ENCODE results near the gene PLEKHN1.

PLEKHN1 gene

DNA sequence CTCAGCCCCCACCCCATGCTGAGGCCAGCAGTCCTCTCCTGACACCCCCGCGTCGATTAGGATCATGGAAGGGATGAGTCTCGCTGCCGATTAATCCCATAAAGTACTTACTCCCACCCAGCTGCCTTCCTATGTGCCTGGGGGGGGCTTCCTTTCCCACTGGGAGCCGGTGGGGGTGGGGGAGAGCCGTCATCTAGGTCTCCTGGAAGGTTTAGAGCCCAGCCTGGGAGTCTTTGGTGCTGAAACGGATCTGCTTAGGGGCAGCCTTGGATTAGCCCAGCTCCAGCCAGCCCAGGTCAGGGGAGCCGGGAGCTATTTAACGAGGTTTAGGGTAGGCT is 32.7 kb upstream of the PLEKHN1 start:
- Histone ChIP-seq H4K20me1 (ENCODE audit: insufficient read depth, low read length) (no peaks in the 10 kb centered on the region), H3K9ac (ENCODE audit: low read length) (no peak overlapping the region), H3K27ac (ENCODE audit: low read length) (no peak overlapping the region), H3K4me3 (ENCODE audit: low read length) (no peak overlapping the region), H3K4me1 (ENCODE audit: low read length) (no peaks in the 10 kb centered on the region), H3K9me3 (ENCODE audit: insufficient read depth, low read length) (no peaks in the 10 kb centered on the region), H3K79me2 (ENCODE audit: low read length) (no peaks in the 10 kb centered on the region), H3K4me2 (ENCODE audit: low read length) (no peak overlapping the region), H3K27me3 (ENCODE audit: low read depth, low read length) (peaks cover 10% of the 10 kb centered on the region; the same call in 1 of the 2 replicates), H2AFZ (ENCODE audit: low read depth, low read length) (no peak overlapping the region), H3K36me3 (replicated peaks; ENCODE audit: low read depth, low read length) (no peaks in the 10 kb centered on the region)
- TF ChIP-seq CTCF (IDR thresholded peaks at IDR 0.05; ENCODE audit: low read depth, low read length) = no peak
- TF ChIP-seq EZH2phosphoT487 (IDR thresholded peaks at IDR 0.05; ENCODE audit: low read depth) = no peak

DNA sequence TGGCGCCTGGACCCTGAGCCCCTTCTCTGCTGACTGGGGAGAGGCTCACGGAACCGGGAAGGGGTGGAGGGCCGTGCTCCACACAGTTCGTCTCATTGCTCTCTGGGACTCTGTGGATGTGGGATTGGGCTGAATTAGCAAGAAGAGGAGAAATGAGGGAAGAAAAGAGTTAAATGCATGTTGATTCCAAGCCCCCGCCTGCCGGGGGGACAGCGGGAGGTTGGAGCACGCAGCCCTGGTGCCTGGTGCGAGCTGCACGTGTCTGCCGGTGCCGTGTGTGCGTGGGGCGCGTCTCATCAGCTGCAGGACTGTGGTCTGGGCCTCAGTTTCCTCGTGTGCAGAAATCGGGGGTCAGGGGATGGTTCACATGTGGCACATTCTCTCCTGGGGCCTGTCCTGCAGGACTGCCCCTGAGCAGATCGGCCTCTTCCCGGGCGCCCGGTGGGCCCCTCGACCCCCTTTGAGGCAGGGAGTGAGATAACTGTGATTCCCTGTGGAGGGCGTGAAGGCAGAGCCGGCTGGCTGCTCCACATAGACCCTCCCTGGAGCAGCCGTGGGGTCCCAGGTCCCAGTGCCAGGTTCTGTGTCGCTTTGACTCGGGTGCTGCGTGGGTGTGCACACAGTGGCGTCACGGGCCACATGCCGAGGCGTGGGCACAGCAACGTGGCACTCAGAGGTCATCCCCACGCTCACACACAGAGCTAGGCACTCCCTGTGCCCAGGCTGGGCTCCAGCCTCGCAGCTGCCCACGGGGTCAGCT is 31.1 kb upstream of the PLEKHN1 start:
- H3K9ac ChIP-seq (ENCODE audit: low read length) = no peak overlapping the region
- H4K20me1 ChIP-seq (ENCODE audit: insufficient read depth, low read length) = no peaks in the 10 kb centered on the region
- TF ChIP-seq CTCF (IDR thresholded peaks at IDR 0.05; ENCODE audit: low read depth, low read length) (no peak), EZH2phosphoT487 (IDR thresholded peaks at IDR 0.05; ENCODE audit: low read depth) (no peak)
- no peak overlapping the region for H3K27ac ChIP-seq (ENCODE audit: low read length)
- no peaks in the 10 kb centered on the region for H3K36me3 ChIP-seq (replicated peaks; ENCODE audit: low read depth, low read length)
- H3K4me3 ChIP-seq (ENCODE audit: low read length) = no peak overlapping the region
- H2AFZ ChIP-seq (ENCODE audit: low read depth, low read length) = no peak overlapping the region
- no peak overlapping the region for H3K4me2 ChIP-seq (ENCODE audit: low read length)
- H3K9me3 ChIP-seq (ENCODE audit: insufficient read depth, low read length) = no peaks in the 10 kb centered on the region
- peaks cover 19% of the 10 kb centered on the region for H3K27me3 ChIP-seq (ENCODE audit: low read depth, low read length)
- no peaks in the 10 kb centered on the region for H3K79me2 ChIP-seq (ENCODE audit: low read length)
- no peaks in the 10 kb centered on the region for H3K4me1 ChIP-seq (ENCODE audit: low read length)

DNA sequence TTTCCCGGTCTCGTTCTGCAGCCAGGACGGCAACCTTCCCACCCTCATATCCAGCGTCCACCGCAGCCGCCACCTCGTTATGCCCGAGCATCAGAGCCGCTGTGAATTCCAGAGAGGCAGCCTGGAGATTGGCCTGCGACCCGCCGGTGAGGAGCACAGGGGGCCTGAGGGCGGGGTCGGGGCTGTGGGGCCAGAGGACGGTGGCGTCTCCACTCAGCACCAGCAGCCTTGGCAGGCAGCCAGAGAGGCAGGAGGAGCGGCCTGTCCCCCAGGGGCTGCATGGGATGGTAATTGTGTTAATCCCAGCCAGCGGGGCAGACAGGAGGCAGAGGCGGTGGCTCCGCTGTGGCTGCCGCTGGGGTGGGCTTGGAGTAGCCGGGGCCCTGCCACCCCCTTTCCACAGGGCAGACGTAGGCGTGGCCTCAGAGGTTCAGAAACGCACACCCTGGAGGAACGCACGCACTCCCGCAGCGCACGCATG is 30.5 kb upstream of the PLEKHN1 start:
- Histone ChIP-seq H3K27me3 (ENCODE audit: low read depth, low read length) (peaks cover 25% of the 10 kb centered on the region), H3K4me2 (ENCODE audit: low read length) (no peak overlapping the region), H2AFZ (ENCODE audit: low read depth, low read length) (no peak overlapping the region), H3K79me2 (ENCODE audit: low read length) (no peaks in the 10 kb centered on the region), H3K36me3 (replicated peaks; ENCODE audit: low read depth, low read length) (no peaks in the 10 kb centered on the region), H3K9ac (ENCODE audit: low read length) (no peak overlapping the region), H3K4me1 (ENCODE audit: low read length) (peaks cover 5% of the 10 kb centered on the region; the same call in 1 of the 2 replicates), H3K4me3 (ENCODE audit: low read length) (no peak overlapping the region), H3K27ac (ENCODE audit: low read length) (no peak overlapping the region), H3K9me3 (ENCODE audit: insufficient read depth, low read length) (no peaks in the 10 kb centered on the region), H4K20me1 (ENCODE audit: insufficient read depth, low read length) (no peaks in the 10 kb centered on the region)
- TF ChIP-seq CTCF (IDR thresholded peaks at IDR 0.05; ENCODE audit: low read depth, low read length) (no peak), EZH2phosphoT487 (IDR thresholded peaks at IDR 0.05; ENCODE audit: low read depth) (no peak)

GRCh38 chr1:936348-937264 is 29.7 kb upstream of the PLEKHN1 start:
- H2AFZ ChIP-seq (ENCODE audit: low read depth, low read length) = no peak overlapping the region
- H3K27me3 ChIP-seq (ENCODE audit: low read depth, low read length) = peaks cover 28% of the 10 kb centered on the region
- no peak overlapping the region for H3K4me3 ChIP-seq (ENCODE audit: low read length)
- H3K36me3 ChIP-seq (replicated peaks; ENCODE audit: low read depth, low read length) = no peaks in the 10 kb centered on the region
- TF ChIP-seq EZH2phosphoT487 (IDR thresholded peaks at IDR 0.05; ENCODE audit: low read depth) = no peak
- TF ChIP-seq CTCF (IDR thresholded peaks at IDR 0.05; ENCODE audit: low read depth, low read length) = no peak
- peaks cover 12% of the 10 kb centered on the region; the same call in 1 of the 2 replicates for H3K4me1 ChIP-seq (ENCODE audit: low read length)
- no peaks in the 10 kb centered on the region for H4K20me1 ChIP-seq (ENCODE audit: insufficient read depth, low read length)
- H3K4me2 ChIP-seq (ENCODE audit: low read length) = no peak overlapping the region
- no peak overlapping the region for H3K27ac ChIP-seq (ENCODE audit: low read length)
- no peaks in the 10 kb centered on the region for H3K9me3 ChIP-seq (ENCODE audit: insufficient read depth, low read length)
- no peaks in the 10 kb centered on the region for H3K79me2 ChIP-seq (ENCODE audit: low read length)
- no peak overlapping the region for H3K9ac ChIP-seq (ENCODE audit: low read length)

Measured in OCI-LY3 (cell line).